OCI-LY7 (cell line): Measurements from ENCODE around the gene SACS. TPM values are rescaled to one million over a fixed set of nuclear protein-coding genes. Genes with fewer than 3 reads are reported as not detected.

Source experiments
- BruUV-seq: library from RNA; stranded (reverse); fragments of 400-500 nt; replicated peaks from 2 replicates; lab custom pipeline; 2021; lab: Mats Ljungman, UMichigan
- CTCF ChIA-PET: fragments of 300-600 bp; sonication (Branson Sonifier 250); formaldehyde crosslinking; loops from one replicate; lab custom pipeline; 2022; ENCODE audit warnings: antibody characterized with exemption; ENCODE audit not compliant: unreplicated experiment; lab: Charles Lee
- POLR2A ChIA-PET: fragments of 300-600 bp; sonication (Branson Sonifier 250); formaldehyde crosslinking; loops from one replicate; lab custom pipeline; 2022; ENCODE audit warnings: antibody characterized with exemption; lab: Charles Lee
- DNase-seq: peaks from one replicate; pipeline ENCODE4 v3.0.0-alpha.2; 2015; ENCODE audit warnings: low spot score
- H2AFZ ChIP-seq: fragments of 200-600 bp; sonication (generic), shearing (Covaris generic); 2 replicates; pipeline ENCODE4 v1.6.1; 2014; ENCODE audit warnings: mild to moderate bottlenecking, antibody characterized with exemption, low read length, moderate library complexity
- H3K27ac ChIP-seq: fragments of 200-600 bp; sonication (generic); 2 replicates; pipeline ENCODE4 v1.5.1; 2014; ENCODE audit warnings: mixed run types, low read depth, mild to moderate bottlenecking, moderate library complexity, low read length, inconsistent platforms; ENCODE audit not compliant: poor library complexity, severe bottlenecking
- H3K36me3 ChIP-seq: fragments of 200-600 bp; sonication (generic); 2 replicates; pipeline ENCODE4 v1.6.1; 2014; ENCODE audit warnings: mild to moderate bottlenecking, antibody characterized with exemption, low read length, moderate library complexity, mixed read lengths; ENCODE audit not compliant: insufficient read depth
- H3K4me1 ChIP-seq: fragments of 200-600 bp; sonication (generic); 2 replicates; pipeline ENCODE4 v1.5.1; 2014; ENCODE audit warnings: mild to moderate bottlenecking, low read length; ENCODE audit not compliant: insufficient read depth, poor library complexity, severe bottlenecking
- H3K4me2 ChIP-seq: fragments of 200-600 bp; sonication (generic); 2 replicates; pipeline ENCODE4 v1.6.1; 2014; ENCODE audit warnings: mild to moderate bottlenecking, low read length
- H3K4me3 ChIP-seq: fragments of 200-600 bp; sonication (generic); 2 replicates; pipeline ENCODE4 v1.5.1; 2014; ENCODE audit warnings: mild to moderate bottlenecking, low read depth, low read length; ENCODE audit not compliant: poor library complexity, severe bottlenecking
- H3K79me2 ChIP-seq: fragments of 200-600 bp; sonication (generic); 2 replicates; pipeline ENCODE4 v1.6.1; 2016; ENCODE audit warnings: low read depth, mild to moderate bottlenecking, low read length, moderate library complexity, mixed read lengths; ENCODE audit not compliant: insufficient read depth
- H3K9me2 ChIP-seq: fragments of 200-600 bp; sonication (generic); 2 replicates; pipeline ENCODE4 v1.6.1; 2016; ENCODE audit warnings: mild to moderate bottlenecking, low read length, mixed read lengths; ENCODE audit not compliant: insufficient read depth
- H3K9me3 ChIP-seq: fragments of 200-600 bp; sonication (generic); 2 replicates; pipeline ENCODE4 v1.6.1; 2014; ENCODE audit warnings: mild to moderate bottlenecking, mixed run types, low read length, mixed read lengths
- H4K20me1 ChIP-seq: fragments of 200-600 bp; sonication (generic); 2 replicates; pipeline ENCODE4 v1.6.1; 2014; ENCODE audit warnings: mild to moderate bottlenecking, antibody characterized with exemption, low read length, moderate library complexity, mixed read lengths; ENCODE audit not compliant: insufficient read depth
- CTCF ChIP-seq: fragments of 200-600 bp; sonication (generic); conservative IDR thresholded peaks from 2 replicates; pipeline ENCODE4 v1.5.1; 2014; ENCODE audit warnings: mild to moderate bottlenecking, antibody characterized with exemption, low read length, moderate library complexity, mixed read lengths
- EZH2phosphoT487 ChIP-seq: fragments of 200-600 bp; sonication (generic); IDR thresholded peaks from 2 replicates; pipeline ENCODE4 v1.6.1; 2018; ENCODE audit warnings: low read depth, borderline replicate concordance, mild to moderate bottlenecking, mixed run types, antibody characterized with exemption, low read length, moderate library complexity, mixed read lengths
- intact Hi-C: fragments of 100-400 bp; cut with micrococcal nuclease; formaldehyde crosslinking; loops from one replicate; pipeline ENCODE4 v1.10.0; 2022; ENCODE audit not compliant: unreplicated experiment
- total RNA-seq, 2 experiments: library from RNA; depleted of rRNA in 1 of 2; stranded (reverse); fragments of >200 nt in 1 of 2; shearing (Covaris generic) in 1 of 2; gene quantifications; 2 replicates each; pipeline ENCODE4 v1.2.3, GENCODE V29; 2014 to 2022

SACS gene
- total RNA-seq, 2 experiments from 2014 or later, result 9.8 to 22.6 TPM

DNA sequence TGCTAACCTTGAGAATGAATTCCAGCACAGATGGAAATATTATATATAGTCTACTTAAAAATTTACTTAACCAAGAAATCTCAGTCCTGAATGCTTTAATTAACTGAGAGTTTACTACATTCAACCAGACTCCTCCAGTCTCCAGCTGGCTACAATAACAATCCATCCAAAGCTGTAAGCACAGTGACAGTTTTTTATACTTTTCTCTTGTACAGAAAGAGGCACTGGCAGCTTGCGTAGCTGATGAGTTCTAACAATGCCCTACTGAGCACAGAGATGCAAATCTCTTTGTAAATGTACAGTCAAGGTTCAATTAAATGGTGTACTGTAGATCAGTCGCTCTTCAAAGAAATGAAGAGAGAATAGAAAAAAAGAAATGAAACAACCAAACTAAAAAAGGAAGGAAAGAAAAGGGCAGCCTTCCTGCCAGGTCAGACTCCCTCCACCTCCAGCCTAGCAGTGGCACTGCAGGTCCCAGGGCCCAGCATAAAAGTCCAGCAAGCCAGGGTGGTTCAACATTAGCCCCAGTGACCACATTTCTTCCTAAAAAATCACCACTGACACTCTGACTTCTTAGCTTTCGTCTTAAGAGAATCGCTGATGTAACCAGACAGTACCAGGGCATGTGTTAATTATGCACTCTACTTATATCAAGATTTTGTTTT lies 88.4 kb downstream of the SACS start:
- Histone ChIP-seq H3K27ac (no peak overlapping the region), H3K9me2 (no peaks in the 10 kb centered on the region), H2AFZ (no peak overlapping the region), H3K9me3 (no peaks in the 10 kb centered on the region), H3K79me2 (no peaks in the 10 kb centered on the region), H3K4me2 (no peak overlapping the region), H4K20me1 (no peaks in the 10 kb centered on the region), H3K36me3 (peaks cover 4% of the 10 kb centered on the region; the same call in 1 of the 2 replicates), H3K4me1 (peaks cover 5% of the 10 kb centered on the region), H3K4me3 (no peak overlapping the region)
- CTCF ChIA-PET, result no interaction called here
- no TSS peak for BruUV-seq
- intact Hi-C loops, result no loop called here
- TF ChIP-seq EZH2phosphoT487, result no peak
- TF ChIP-seq CTCF, result no peak
- DNase-seq, result no peak
- POLR2A ChIA-PET, result interaction anchor here (1.0 to 1.6 kb wide), 2 partner anchors 10 to 21 kb away, joined by 3 to 6 read pairs; no protein-coding TSS in a partner anchor

GRCh38 chr13:23339225-23339624 lies 94.3 kb downstream of the SACS start:
- Histone ChIP-seq H4K20me1 (no peaks in the 10 kb centered on the region), H3K4me2 (no peak overlapping the region), H3K4me1 (no peaks in the 10 kb centered on the region), H3K9me3 (no peaks in the 10 kb centered on the region), H3K36me3 (no peaks in the 10 kb centered on the region), H3K27ac (no peak overlapping the region), H2AFZ (no peak overlapping the region), H3K9me2 (no peaks in the 10 kb centered on the region), H3K79me2 (no peaks in the 10 kb centered on the region), H3K4me3 (no peak overlapping the region)
- ChIA-PET POLR2A (no interaction called here), CTCF (no interaction called here)
- no TSS peak for BruUV-seq
- TF ChIP-seq EZH2phosphoT487, result no peak
- no peak for TF ChIP-seq CTCF
- no peak for DNase-seq
- intact Hi-C loops, result no loop called here

GRCh38 chr13:23330356-23330755 lies 103.1 kb downstream of the SACS start:
- intact Hi-C loops, result no loop called here
- CTCF ChIA-PET, result no interaction called here
- H3K36me3 ChIP-seq, result no peaks in the 10 kb centered on the region

More at GRCh38 chr13:23330356-23330755, 103.1 kb downstream of the SACS start:
- DNase-seq, result no peak
- H3K4me1 ChIP-seq, result no peaks in the 10 kb centered on the region
- H4K20me1 ChIP-seq, result no peaks in the 10 kb centered on the region
- H3K79me2 ChIP-seq, result no peaks in the 10 kb centered on the region
- H3K27ac ChIP-seq, result no peak overlapping the region
- POLR2A ChIA-PET, result interaction anchor here (0.6 kb wide), 2 partner anchors 909 to 1712 kb away, joined by 3 to 5 read pairs; no protein-coding TSS in a partner anchor
- H2AFZ ChIP-seq, result no peak overlapping the region
- no peaks in the 10 kb centered on the region for H3K9me2 ChIP-seq
- no peak overlapping the region for H3K4me2 ChIP-seq
- H3K9me3 ChIP-seq, result no peaks in the 10 kb centered on the region
- no TSS peak for BruUV-seq
- no peak for TF ChIP-seq CTCF
- no peak for TF ChIP-seq EZH2phosphoT487
- H3K4me3 ChIP-seq, result no peak overlapping the region
